Gastrocnemius medialis (tissue), 4 donors: Measurements from ENCODE around the gene RERE.

ENCODE experiments used
- CTCF ChIP-seq, 5 experiments: fragments of 450-650 bp in 3 of 5; fragments of 200-600 bp in 2 of 5; sonication (generic) in 2 of 5; IDR thresholded peaks in 4 of 5; conservative IDR thresholded peaks in 1 of 5; 1 replicate in 4 of 5; 2 replicates in 1 of 5; pipeline ENCODE4 v1.5.1; 2016 to 2019; ENCODE audit warnings: antibody characterized with exemption in 5 of 5, mild to moderate bottlenecking in 3 of 5, moderate library complexity in 3 of 5
- POLR2A ChIP-seq, 2 donors: fragments of 450-650 bp; IDR thresholded peaks; one replicate each; pipeline ENCODE4 v1.6.1; 2017; ENCODE audit warnings: antibody characterized with exemption in 2 of 2, mild to moderate bottlenecking in 2 of 2, moderate library complexity in 2 of 2

- TF ChIP-seq POLR2A (IDR thresholded peaks at IDR 0.05) = no peak
- no peak for TF ChIP-seq CTCF (IDR thresholded peaks at IDR 0.05 in 4 of 5, conservative IDR thresholded peaks at IDR 0.05 in 1 of 5)
Observed at GRCh38 chr1:8360493-8361197, 456.8 kb downstream of the RERE start.
